ENCODE results near the gene ENDOD1. TPM values are rescaled to one million over a fixed set of nuclear protein-coding genes. Genes with fewer than 3 reads are reported as not detected.

Gene ENDOD1
- total RNA-seq, 1 donor from 2014 or later, result 4.5 TPM

DNA sequence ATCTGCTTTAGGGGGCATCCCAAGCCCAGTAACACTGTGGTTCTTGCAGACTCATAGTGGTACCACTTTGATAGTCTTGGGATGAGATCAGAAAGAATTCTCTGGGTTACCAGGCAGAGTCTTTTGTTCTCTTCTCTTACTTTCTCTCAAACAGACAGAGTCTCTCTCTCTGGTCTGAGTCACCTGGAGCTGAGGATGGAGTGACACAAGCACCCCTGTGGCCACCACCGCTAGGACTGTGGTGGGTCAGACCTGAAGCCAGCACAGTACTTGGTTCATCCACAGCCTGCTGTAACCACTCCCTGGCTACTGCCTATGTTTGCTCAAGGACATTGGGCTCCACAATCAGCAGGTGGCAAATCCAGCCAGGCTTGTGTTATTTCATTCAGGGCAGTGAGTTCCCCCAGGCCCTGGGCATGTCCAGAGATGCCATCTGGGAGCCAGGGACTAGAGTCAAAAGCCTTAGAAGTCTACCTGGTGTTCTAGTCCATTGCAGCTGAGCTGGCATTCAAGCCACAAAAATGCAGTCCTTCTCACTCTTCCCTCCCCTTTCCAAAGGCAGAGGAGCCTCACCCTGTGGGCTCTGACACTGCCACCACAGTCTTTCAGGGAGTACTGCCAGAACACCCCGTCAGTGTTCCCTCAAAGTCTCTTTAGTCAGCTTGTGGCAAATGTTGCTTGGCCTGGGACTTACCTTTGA, 29.9 kb downstream of the ENDOD1 start:
- Mint-ChIP-seq H3K36me3 (ENCODE audit: low read depth, unreplicated experiment) (no peaks in the 10 kb centered on the region), H3K4me3 (ENCODE audit: unreplicated experiment) (no peak overlapping the region), H3K27ac (ENCODE audit: unreplicated experiment) (no peak overlapping the region), H3K9me3 (ENCODE audit: unreplicated experiment) (no peaks in the 10 kb centered on the region), H3K4me1 (ENCODE audit: unreplicated experiment) (peaks cover 3% of the 10 kb centered on the region), H3K27me3 (ENCODE audit: unreplicated experiment) (peaks cover 3% of the 10 kb centered on the region)
- TF ChIP-seq, protein P1, sequence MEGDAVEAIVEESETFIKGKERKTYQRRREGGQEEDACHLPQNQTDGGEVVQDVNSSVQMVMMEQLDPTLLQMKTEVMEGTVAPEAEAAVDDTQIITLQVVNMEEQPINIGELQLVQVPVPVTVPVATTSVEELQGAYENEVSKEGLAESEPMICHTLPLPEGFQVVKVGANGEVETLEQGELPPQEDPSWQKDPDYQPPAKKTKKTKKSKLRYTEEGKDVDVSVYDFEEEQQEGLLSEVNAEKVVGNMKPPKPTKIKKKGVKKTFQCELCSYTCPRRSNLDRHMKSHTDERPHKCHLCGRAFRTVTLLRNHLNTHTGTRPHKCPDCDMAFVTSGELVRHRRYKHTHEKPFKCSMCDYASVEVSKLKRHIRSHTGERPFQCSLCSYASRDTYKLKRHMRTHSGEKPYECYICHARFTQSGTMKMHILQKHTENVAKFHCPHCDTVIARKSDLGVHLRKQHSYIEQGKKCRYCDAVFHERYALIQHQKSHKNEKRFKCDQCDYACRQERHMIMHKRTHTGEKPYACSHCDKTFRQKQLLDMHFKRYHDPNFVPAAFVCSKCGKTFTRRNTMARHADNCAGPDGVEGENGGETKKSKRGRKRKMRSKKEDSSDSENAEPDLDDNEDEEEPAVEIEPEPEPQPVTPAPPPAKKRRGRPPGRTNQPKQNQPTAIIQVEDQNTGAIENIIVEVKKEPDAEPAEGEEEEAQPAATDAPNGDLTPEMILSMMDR (IDR thresholded peaks at IDR 0.05; ENCODE audit: unreplicated experiment), result no peak
- DNase-seq (ENCODE audit: low spot score), result no peak

DNA sequence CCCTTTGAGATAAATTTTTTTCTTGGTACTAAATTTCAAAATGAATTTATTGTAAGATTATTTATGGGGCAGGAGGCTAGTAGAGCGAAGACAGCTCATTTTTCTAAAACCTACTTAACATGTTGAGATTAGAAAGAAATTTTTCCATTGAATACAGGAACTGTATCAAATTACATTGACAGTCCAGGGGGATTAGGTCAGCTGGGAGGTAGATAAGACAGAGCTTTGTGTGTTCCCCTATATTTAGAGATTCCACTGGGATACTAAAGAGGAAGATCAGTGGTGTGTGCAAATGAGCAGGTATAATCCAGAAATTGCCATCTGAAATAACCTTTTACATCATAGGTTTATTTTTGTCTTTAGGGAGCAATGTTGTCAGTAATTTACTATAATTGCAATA, 32.1 kb downstream of the ENDOD1 start:
- Mint-ChIP-seq H3K4me1 (ENCODE audit: unreplicated experiment) (peaks cover 3% of the 10 kb centered on the region), H3K36me3 (ENCODE audit: low read depth, unreplicated experiment) (no peaks in the 10 kb centered on the region), H3K27me3 (ENCODE audit: unreplicated experiment) (peaks cover 3% of the 10 kb centered on the region), H3K9me3 (ENCODE audit: unreplicated experiment) (no peaks in the 10 kb centered on the region), H3K27ac (ENCODE audit: unreplicated experiment) (no peak overlapping the region), H3K4me3 (ENCODE audit: unreplicated experiment) (no peak overlapping the region)
- TF ChIP-seq, protein P1 (IDR thresholded peaks at IDR 0.05; ENCODE audit: unreplicated experiment), result no peak
- no peak for DNase-seq (ENCODE audit: low spot score)

DNA sequence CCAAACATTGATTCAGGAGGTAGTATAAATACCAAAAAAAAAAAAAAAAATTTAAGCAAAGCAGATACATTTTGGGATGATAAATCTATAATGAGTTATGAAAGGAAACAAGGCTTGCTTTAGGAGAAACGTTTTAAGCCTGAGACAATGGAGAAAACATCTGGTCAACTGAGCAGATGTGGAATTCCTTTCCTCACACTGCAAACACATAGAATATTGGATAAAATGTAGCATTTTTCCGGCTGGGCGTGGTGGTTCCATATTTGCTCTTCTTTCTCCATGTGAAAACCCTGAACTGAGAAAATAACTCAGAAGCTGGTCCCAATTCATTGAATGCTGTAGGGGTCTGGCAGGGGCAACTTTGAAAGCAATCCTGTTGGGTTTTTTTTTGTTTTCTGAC, 33.9 kb downstream of the ENDOD1 start:
- TF ChIP-seq, protein P1 (IDR thresholded peaks at IDR 0.05; ENCODE audit: unreplicated experiment), result no peak
- H3K4me3 Mint-ChIP-seq (ENCODE audit: unreplicated experiment), result no peak overlapping the region
- peaks cover 3% of the 10 kb centered on the region for H3K4me1 Mint-ChIP-seq (ENCODE audit: unreplicated experiment)
- no peak for DNase-seq (ENCODE audit: low spot score)
- no peaks in the 10 kb centered on the region for H3K9me3 Mint-ChIP-seq (ENCODE audit: unreplicated experiment)
- H3K36me3 Mint-ChIP-seq (ENCODE audit: low read depth, unreplicated experiment), result no peaks in the 10 kb centered on the region
- H3K27me3 Mint-ChIP-seq (ENCODE audit: unreplicated experiment), result peaks cover 3% of the 10 kb centered on the region
- no peak overlapping the region for H3K27ac Mint-ChIP-seq (ENCODE audit: unreplicated experiment)

DNA sequence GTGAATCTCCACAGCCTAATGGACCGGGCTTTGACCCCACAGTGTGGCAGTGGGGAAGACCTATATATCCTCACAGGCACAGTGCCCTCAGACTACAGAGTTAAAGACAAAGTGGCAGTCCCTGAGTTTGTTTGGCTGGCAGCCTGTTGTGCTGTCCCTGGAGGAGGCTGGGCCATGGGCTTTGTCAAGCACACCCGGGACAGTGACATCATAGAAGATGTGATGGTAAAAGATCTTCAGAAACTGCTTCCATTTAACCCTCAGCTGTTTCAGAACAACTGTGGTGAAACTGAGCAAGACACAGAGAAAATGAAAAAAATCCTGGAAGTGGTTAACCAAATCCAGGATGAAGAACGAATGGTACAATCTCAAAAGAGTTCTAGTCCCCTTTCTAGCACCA, 39.0 kb downstream of the ENDOD1 start:
- TF ChIP-seq, protein P1 (IDR thresholded peaks at IDR 0.05; ENCODE audit: unreplicated experiment), result no peak
- no peak overlapping the region for H3K4me3 Mint-ChIP-seq (ENCODE audit: unreplicated experiment)
- DNase-seq (ENCODE audit: low spot score), result no peak
- H3K9me3 Mint-ChIP-seq (ENCODE audit: unreplicated experiment), result no peaks in the 10 kb centered on the region
- no peaks in the 10 kb centered on the region for H3K36me3 Mint-ChIP-seq (ENCODE audit: low read depth, unreplicated experiment)
- no peaks in the 10 kb centered on the region for H3K4me1 Mint-ChIP-seq (ENCODE audit: unreplicated experiment)
- no peak overlapping the region for H3K27ac Mint-ChIP-seq (ENCODE audit: unreplicated experiment)
- no peaks in the 10 kb centered on the region for H3K27me3 Mint-ChIP-seq (ENCODE audit: unreplicated experiment)

DNA sequence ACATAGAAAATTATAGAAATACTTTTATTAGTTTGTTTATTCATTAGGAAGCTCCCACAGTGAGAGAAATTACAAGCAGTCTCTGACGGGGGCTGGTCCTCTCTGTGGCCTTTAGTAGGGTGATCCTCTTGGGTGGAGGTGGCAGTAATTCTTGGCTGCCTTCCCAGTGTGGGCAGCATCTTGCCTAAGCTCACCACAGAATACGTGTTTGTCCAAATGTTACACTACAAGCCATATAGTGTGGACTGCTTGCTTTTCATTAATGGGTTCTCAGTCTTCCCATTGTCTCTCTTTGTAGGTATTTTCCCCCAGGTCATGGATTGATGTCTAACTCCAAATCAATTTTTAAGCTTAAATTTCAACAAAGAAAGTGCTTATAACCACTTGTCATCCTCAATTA, 43.3 kb downstream of the ENDOD1 start:
- Mint-ChIP-seq H3K36me3 (ENCODE audit: low read depth, unreplicated experiment) (no peaks in the 10 kb centered on the region), H3K9me3 (ENCODE audit: unreplicated experiment) (no peaks in the 10 kb centered on the region), H3K27me3 (ENCODE audit: unreplicated experiment) (no peaks in the 10 kb centered on the region), H3K4me3 (ENCODE audit: unreplicated experiment) (no peak overlapping the region), H3K27ac (ENCODE audit: unreplicated experiment) (no peak overlapping the region), H3K4me1 (ENCODE audit: unreplicated experiment) (no peaks in the 10 kb centered on the region)
- TF ChIP-seq, protein P1 (IDR thresholded peaks at IDR 0.05; ENCODE audit: unreplicated experiment), result no peak
- no peak for DNase-seq (ENCODE audit: low spot score)

Data from endothelial cell (in vitro differentiated cells).